GM18868 (cell line): ENCODE data around the gene GNG4.
"Not testable (repeated sequence)": the region's sequence is repeated elsewhere in the genome, so short reads cannot be mapped to it uniquely, and the experiment has no call there.

Source experiments
- ATAC-seq: cut with Tn5 transposase; IDR thresholded peaks from one replicate; pipeline ENCODE4 v1.9.1; 2021; ENCODE audit warnings: mild to moderate bottlenecking, moderate library complexity; ENCODE audit not compliant: unreplicated experiment

GNG4 gene

GRCh38 chr1:235546369-235547155 lies 103.0 kb downstream of the GNG4 start:
- ATAC-seq: not testable (repeated sequence)

GRCh38 chr1:235545292-235545930 lies 104.2 kb downstream of the GNG4 start:
- no peak for ATAC-seq

GRCh38 chr1:235542845-235543244 lies 106.7 kb downstream of the GNG4 start:
- ATAC-seq: not testable (repeated sequence)

GRCh38 chr1:235533476-235534168 lies 116.0 kb downstream of the GNG4 start:
- no peak for ATAC-seq

GRCh38 chr1:235532360-235532759 lies 117.2 kb downstream of the GNG4 start:
- ATAC-seq: no peak

GRCh38 chr1:235527196-235527814 lies 122.3 kb downstream of the GNG4 start:
- ATAC-seq: no peak

- ATAC-seq: no peak
Measured at GRCh38 chr1:235525314-235525713, 124.3 kb downstream of the GNG4 start.

GRCh38 chr1:235516862-235517446 lies 132.6 kb downstream of the GNG4 start:
- peak; percentile 88 for ATAC-seq

- ATAC-seq: no peak
Measured at GRCh38 chr1:235515844-235516512, 133.6 kb downstream of the GNG4 start.

- no peak for ATAC-seq
Measured at GRCh38 chr1:235513495-235514366, 135.9 kb downstream of the GNG4 start.

- no peak for ATAC-seq
Measured at GRCh38 chr1:235511470-235512240, 137.9 kb downstream of the GNG4 start.

- no peak for ATAC-seq
Measured at GRCh38 chr1:235510823-235511222, 138.8 kb downstream of the GNG4 start.

GRCh38 chr1:235507623-235508022 lies 142.0 kb downstream of the GNG4 start:
- no peak for ATAC-seq

GRCh38 chr1:235504494-235505222 lies 144.9 kb downstream of the GNG4 start:
- peak; percentile 81 for ATAC-seq

- ATAC-seq: peak; percentile 45
Measured at GRCh38 chr1:235504122-235504493, 145.5 kb downstream of the GNG4 start, which contains the start of gene B3GALNT2. B3GALNT2 (minus strand) TSS chr1:235504452; CDS start chr1:235504252, 200 bp downstream.

GRCh38 chr1:235503403-235504121 lies 146.0 kb downstream of the GNG4 start:
- peak; percentile 8 for ATAC-seq
